Tibial nerve (tissue), 3 donors: ENCODE data around the gene NOC2L.

Experiments used
- POLR2A ChIP-seq, 2 donors: fragments of 450-650 bp; IDR thresholded peaks; one replicate each; pipeline ENCODE4 v1.6.1; 2017; ENCODE audit warnings: antibody characterized with exemption in 2 of 2, mild to moderate bottlenecking in 2 of 2, moderate library complexity in 2 of 2
- TF ChIP-seq, protein P1 (sequence below), 5 experiments: fragments of 200-600 bp in 3 of 5; fragments of 450-650 bp in 2 of 5; sonication (generic) in 3 of 5; IDR thresholded peaks; one replicate each; pipeline ENCODE4 v1.5.1; 2016 to 2019; ENCODE audit warnings: antibody characterized with exemption in 5 of 5, mild to moderate bottlenecking in 3 of 5, moderate library complexity in 2 of 5

DNA sequence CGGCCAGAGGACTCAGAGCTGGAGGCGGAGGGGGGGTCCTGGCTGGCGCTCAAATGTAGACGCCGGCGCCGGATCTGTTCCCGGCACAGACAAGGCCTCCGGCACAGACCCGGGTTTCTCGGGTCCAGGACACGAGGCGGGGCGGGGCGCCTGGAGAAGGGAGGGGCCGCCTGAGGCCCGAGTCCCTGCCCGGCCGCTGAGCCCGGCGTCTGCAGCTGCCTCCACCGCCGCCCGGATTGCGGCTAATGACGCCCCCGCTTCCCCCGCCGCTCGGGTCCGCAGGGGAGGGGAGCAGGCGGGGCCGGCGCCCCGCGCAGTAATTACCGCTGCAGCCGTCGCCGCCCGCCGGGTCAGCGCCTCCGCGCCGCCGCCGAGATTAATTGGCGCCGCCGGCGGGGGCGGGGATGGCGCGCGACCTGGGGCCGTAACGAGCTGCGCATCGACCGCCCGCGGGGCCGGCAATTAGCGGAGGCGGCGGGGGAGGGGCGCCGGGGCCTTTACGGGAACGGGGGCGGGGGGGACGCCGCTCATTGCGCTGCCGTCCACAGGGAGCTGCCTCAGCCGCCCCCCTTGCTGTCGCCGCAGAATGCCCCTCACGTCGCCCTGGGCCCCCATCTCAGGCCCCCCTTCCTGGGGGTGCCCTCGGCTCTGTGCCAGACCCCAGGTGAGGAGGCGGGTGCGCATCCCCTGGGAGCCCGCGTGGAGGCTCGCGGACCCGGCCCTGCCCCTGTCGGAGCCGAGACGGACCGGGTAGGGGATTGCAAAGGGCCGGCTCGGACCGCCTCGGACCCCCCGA lies 17.3 kb downstream of the NOC2L start:
- TF ChIP-seq, protein P1, sequence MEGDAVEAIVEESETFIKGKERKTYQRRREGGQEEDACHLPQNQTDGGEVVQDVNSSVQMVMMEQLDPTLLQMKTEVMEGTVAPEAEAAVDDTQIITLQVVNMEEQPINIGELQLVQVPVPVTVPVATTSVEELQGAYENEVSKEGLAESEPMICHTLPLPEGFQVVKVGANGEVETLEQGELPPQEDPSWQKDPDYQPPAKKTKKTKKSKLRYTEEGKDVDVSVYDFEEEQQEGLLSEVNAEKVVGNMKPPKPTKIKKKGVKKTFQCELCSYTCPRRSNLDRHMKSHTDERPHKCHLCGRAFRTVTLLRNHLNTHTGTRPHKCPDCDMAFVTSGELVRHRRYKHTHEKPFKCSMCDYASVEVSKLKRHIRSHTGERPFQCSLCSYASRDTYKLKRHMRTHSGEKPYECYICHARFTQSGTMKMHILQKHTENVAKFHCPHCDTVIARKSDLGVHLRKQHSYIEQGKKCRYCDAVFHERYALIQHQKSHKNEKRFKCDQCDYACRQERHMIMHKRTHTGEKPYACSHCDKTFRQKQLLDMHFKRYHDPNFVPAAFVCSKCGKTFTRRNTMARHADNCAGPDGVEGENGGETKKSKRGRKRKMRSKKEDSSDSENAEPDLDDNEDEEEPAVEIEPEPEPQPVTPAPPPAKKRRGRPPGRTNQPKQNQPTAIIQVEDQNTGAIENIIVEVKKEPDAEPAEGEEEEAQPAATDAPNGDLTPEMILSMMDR (IDR thresholded peaks at IDR 0.05): no peak
- TF ChIP-seq POLR2A (IDR thresholded peaks at IDR 0.05): no peak
